Vagina (tissue), 2 donors: ENCODE data around the gene BAZ2B. TPM values are rescaled to one million over a fixed set of nuclear protein-coding genes. Genes with fewer than 3 reads are reported as not detected.

ENCODE experiments used
- DNase-seq, 2 donors: peaks; one replicate each; pipeline ENCODE4 v3.0.0-alpha.2; 2017; ENCODE audit errors: extremely low spot score in 2 of 2
- H3K27ac ChIP-seq: fragments of 200-600 bp; sonication (generic); one replicate; pipeline ENCODE4 v1.5.1; 2019
- H3K27me3 ChIP-seq: fragments of 200-600 bp; sonication (generic); one replicate; pipeline ENCODE4 v1.5.1; 2019
- H3K36me3 ChIP-seq, 2 donors: fragments of 200-600 bp; sonication (generic); one replicate each; pipeline ENCODE4 v1.5.1; 2017 to 2019
- H3K4me1 ChIP-seq: fragments of 200-600 bp; sonication (generic); one replicate; pipeline ENCODE4 v1.5.1; 2019
- H3K4me3 ChIP-seq, 2 donors: fragments of 200-600 bp; sonication (generic); 1 replicate in 1 of 2; 2 replicates in 1 of 2; pipeline ENCODE4 v1.5.1; 2016 to 2019
- H3K9me3 ChIP-seq: fragments of 200-600 bp; sonication (generic); one replicate; pipeline ENCODE4 v1.5.1; 2019
- POLR2A ChIP-seq, 2 donors: fragments of 450-650 bp; IDR thresholded peaks; one replicate each; pipeline ENCODE4 v1.6.1; 2017; ENCODE audit warnings: antibody characterized with exemption in 2 of 2, mild to moderate bottlenecking in 2 of 2, moderate library complexity in 2 of 2
- POLR2AphosphoS5 ChIP-seq, 2 donors: sonication (generic); formaldehyde crosslinking; IDR thresholded peaks; one replicate each; pipeline ENCODE4 v1.9.0; 2017; ENCODE audit warnings: antibody characterized with exemption in 2 of 2, mild to moderate bottlenecking in 2 of 2, low read depth in 1 of 2; ENCODE audit not compliant: insufficient read depth in 1 of 2
- intact Hi-C: fragments of 100-400 bp; cut with DNase I; formaldehyde crosslinking; loops from one replicate; pipeline ENCODE4 v1.15.1; 2023
- total RNA-seq: library from RNA; depleted of rRNA; stranded (reverse); fragments of >200 nt; gene quantifications from one replicate; pipeline ENCODE4 v1.2.3, GENCODE V29; 2016
- TF ChIP-seq, protein P1 (sequence below), 3 experiments: fragments of 450-650 bp in 2 of 3; fragments of 200-600 bp in 1 of 3; sonication (generic) in 1 of 3; IDR thresholded peaks; one replicate each; pipeline ENCODE4 v1.5.1; 2017 to 2019; ENCODE audit warnings: antibody characterized with exemption in 3 of 3, mild to moderate bottlenecking in 2 of 3, moderate library complexity in 2 of 3

The BAZ2B gene
- total RNA-seq, 1 donor from 2014 or later, result 90.6 TPM

DNA sequence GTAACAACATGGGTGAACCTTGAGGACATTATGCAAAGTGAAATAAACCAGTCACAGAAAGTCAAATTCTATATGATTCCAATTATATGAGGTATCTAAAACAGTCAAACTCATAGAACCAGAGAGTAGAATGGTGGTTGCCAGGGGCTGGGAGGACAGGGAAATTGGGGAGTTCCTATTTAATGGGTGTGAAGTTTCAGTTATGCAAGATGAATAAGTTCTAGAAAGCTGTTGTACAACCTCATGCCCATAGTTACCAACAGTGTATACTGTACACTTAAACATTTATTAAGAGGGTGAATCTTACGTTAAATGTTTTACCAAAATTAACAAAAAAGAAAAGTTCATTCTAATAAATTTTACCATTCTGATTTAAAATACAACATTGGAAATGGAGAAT lies 237.2 kb downstream of the BAZ2B start:
- Histone ChIP-seq H3K27ac (no peak overlapping the region), H3K9me3 (no peaks in the 10 kb centered on the region), H3K4me3 (no peak overlapping the region), H3K36me3 (peaks cover 0 to 44% of the 10 kb centered on the region in 2 donors), H3K4me1 (no peaks in the 10 kb centered on the region), H3K27me3 (no peaks in the 10 kb centered on the region)
- no peak for DNase-seq
- intact Hi-C loops, result no loop called here
- TF ChIP-seq POLR2A (IDR thresholded peaks at IDR 0.05) (no peak), POLR2AphosphoS5 (IDR thresholded peaks at IDR 0.05; ENCODE audit: insufficient read depth in 1 of 2, low read depth in 1 of 2) (no peak)
- TF ChIP-seq, protein P1, sequence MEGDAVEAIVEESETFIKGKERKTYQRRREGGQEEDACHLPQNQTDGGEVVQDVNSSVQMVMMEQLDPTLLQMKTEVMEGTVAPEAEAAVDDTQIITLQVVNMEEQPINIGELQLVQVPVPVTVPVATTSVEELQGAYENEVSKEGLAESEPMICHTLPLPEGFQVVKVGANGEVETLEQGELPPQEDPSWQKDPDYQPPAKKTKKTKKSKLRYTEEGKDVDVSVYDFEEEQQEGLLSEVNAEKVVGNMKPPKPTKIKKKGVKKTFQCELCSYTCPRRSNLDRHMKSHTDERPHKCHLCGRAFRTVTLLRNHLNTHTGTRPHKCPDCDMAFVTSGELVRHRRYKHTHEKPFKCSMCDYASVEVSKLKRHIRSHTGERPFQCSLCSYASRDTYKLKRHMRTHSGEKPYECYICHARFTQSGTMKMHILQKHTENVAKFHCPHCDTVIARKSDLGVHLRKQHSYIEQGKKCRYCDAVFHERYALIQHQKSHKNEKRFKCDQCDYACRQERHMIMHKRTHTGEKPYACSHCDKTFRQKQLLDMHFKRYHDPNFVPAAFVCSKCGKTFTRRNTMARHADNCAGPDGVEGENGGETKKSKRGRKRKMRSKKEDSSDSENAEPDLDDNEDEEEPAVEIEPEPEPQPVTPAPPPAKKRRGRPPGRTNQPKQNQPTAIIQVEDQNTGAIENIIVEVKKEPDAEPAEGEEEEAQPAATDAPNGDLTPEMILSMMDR (IDR thresholded peaks at IDR 0.05), result no peak

DNA sequence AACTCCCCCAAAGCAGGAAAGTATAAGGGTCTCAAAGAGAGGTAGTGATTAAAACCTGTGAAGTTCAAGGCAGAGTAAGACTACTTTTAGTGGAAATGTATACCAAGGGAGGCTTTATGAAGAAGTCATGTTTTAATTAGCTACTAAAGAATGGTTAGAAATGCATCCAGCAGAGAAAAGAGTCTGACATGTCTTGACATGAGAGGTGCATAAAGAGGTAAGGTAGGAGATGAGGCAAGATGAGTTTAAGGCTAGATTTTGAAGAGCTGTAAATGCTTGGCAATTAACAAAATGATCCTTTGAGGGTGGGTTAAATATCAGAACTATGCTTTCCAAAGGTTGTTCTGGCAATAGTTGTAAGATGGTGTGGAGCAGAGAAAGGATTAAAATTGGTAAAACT lies 241.1 kb downstream of the BAZ2B start:
- TF ChIP-seq, protein P1 (IDR thresholded peaks at IDR 0.05), result no peak
- TF ChIP-seq POLR2AphosphoS5 (IDR thresholded peaks at IDR 0.05; ENCODE audit: insufficient read depth in 1 of 2, low read depth in 1 of 2) (no peak), POLR2A (IDR thresholded peaks at IDR 0.05) (no peak)
- H3K27me3 ChIP-seq, result no peaks in the 10 kb centered on the region
- H3K4me3 ChIP-seq, result no peak overlapping the region
- no peaks in the 10 kb centered on the region for H3K9me3 ChIP-seq
- H3K27ac ChIP-seq, result no peak overlapping the region
- intact Hi-C loops, result no loop called here
- DNase-seq, result no peak
- no peaks in the 10 kb centered on the region for H3K4me1 ChIP-seq
- peaks cover 0 to 43% of the 10 kb centered on the region in 2 donors for H3K36me3 ChIP-seq

DNA sequence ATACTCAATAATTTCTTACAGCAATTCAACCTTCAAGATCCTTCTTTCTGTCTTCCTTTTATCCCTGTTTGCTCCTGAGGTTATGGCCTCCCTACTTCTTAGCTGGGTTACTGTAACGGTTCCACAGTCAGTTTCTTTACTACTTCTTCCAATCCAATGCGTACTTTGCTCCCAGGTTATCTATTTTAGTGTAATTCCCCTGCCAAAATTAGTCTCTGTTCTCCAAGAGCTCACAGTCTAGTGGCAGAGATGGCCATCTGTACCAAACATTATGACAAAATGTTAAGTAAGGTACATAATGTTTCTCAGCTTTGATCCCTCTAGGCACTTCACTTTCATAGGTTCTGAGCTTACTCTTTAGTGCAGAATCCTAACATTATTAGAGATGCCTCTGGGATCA lies 244.8 kb downstream of the BAZ2B start:
- TF ChIP-seq, protein P1 (IDR thresholded peaks at IDR 0.05), result no peak
- TF ChIP-seq POLR2A (IDR thresholded peaks at IDR 0.05), result no peak
- TF ChIP-seq POLR2AphosphoS5 (IDR thresholded peaks at IDR 0.05; ENCODE audit: insufficient read depth in 1 of 2, low read depth in 1 of 2), result no peak
- H3K27ac ChIP-seq, result no peak overlapping the region
- no peaks in the 10 kb centered on the region for H3K27me3 ChIP-seq
- H3K4me3 ChIP-seq, result no peak overlapping the region
- intact Hi-C loops, result no loop called here
- DNase-seq, result no peak
- H3K9me3 ChIP-seq, result no peaks in the 10 kb centered on the region
- H3K36me3 ChIP-seq, result peaks cover 0 to 54% of the 10 kb centered on the region in 2 donors
- no peaks in the 10 kb centered on the region for H3K4me1 ChIP-seq

DNA sequence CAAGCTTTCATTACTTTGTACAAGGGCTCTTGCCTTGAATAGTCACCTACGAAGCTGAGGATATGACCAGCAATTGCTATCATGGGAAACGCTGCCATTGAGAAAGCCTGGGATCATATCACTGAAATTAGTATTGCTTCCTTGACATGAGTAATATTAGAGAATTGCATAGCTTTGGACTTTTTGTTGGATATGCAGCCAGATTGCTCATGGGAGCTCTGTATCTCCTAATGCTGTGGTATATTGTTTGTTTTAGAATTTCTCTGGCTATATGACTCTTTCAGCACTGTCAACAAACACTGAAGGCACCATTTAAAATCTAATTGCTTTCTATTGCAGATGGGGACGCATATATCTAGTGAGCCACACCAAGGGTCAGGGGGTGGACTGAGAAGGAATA lies 249.8 kb downstream of the BAZ2B start:
- Histone ChIP-seq H3K27ac (no peak overlapping the region), H3K4me3 (no peak overlapping the region), H3K27me3 (no peaks in the 10 kb centered on the region), H3K9me3 (no peaks in the 10 kb centered on the region), H3K4me1 (no peaks in the 10 kb centered on the region), H3K36me3 (peaks cover 0 to 46% of the 10 kb centered on the region in 2 donors)
- no peak for TF ChIP-seq POLR2A (IDR thresholded peaks at IDR 0.05)
- no peak for TF ChIP-seq POLR2AphosphoS5 (IDR thresholded peaks at IDR 0.05; ENCODE audit: insufficient read depth in 1 of 2, low read depth in 1 of 2)
- TF ChIP-seq, protein P1 (IDR thresholded peaks at IDR 0.05), result no peak
- DNase-seq, result no peak
- intact Hi-C loops, result no loop called here

DNA sequence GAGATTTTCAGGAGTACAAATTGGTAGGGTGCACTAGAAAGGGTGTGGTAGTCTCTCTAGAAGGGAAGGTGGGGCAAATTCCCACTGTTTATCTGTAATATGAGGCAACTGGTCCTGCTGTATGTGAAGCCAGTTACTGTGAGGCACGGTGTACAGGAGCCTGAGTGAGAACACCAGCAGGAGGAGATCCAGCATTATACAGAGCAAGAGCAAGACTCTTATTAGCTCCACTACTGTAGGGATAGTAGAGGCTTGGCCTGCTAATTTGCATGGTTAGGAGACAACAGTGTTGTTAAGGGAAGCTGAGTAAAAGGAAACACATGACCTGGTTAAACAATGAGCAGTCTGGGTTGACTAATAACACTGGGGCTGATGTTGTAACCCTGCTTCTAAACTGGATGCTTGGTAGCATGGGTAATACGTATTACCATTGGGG lies 253.5 kb downstream of the BAZ2B start:
- TF ChIP-seq, protein P1 (IDR thresholded peaks at IDR 0.05), result no peak
- TF ChIP-seq POLR2AphosphoS5 (IDR thresholded peaks at IDR 0.05; ENCODE audit: insufficient read depth in 1 of 2, low read depth in 1 of 2), result no peak
- TF ChIP-seq POLR2A (IDR thresholded peaks at IDR 0.05), result no peak
- no peak overlapping the region for H3K4me3 ChIP-seq
- H3K27me3 ChIP-seq, result no peaks in the 10 kb centered on the region
- intact Hi-C loops, result no loop called here
- H3K9me3 ChIP-seq, result no peaks in the 10 kb centered on the region
- no peaks in the 10 kb centered on the region for H3K4me1 ChIP-seq
- peaks cover 0 to 36% of the 10 kb centered on the region in 2 donors for H3K36me3 ChIP-seq
- DNase-seq, result no peak
- H3K27ac ChIP-seq, result no peak overlapping the region
